ENCODE measurements around the gene LITAFD. TPM values are rescaled to one million over a fixed set of nuclear protein-coding genes. Genes with fewer than 3 reads are reported as not detected.

The LITAFD gene
- total RNA-seq, 1 experiment from 2014 or later, result not detected

- POLR2A ChIA-PET (ENCODE audit: unreplicated experiment), result interaction anchor here (0.6 kb wide), 1 partner anchor 47 kb away, joined by 6 read pairs; no protein-coding TSS in a partner anchor
- no peaks in the 10 kb centered on the region for H3K36me3 ChIP-seq (ENCODE audit: low read depth)
Observed at GRCh38 chr16:8864480-8865110, 17.6 kb upstream of the LITAFD start.

DNA sequence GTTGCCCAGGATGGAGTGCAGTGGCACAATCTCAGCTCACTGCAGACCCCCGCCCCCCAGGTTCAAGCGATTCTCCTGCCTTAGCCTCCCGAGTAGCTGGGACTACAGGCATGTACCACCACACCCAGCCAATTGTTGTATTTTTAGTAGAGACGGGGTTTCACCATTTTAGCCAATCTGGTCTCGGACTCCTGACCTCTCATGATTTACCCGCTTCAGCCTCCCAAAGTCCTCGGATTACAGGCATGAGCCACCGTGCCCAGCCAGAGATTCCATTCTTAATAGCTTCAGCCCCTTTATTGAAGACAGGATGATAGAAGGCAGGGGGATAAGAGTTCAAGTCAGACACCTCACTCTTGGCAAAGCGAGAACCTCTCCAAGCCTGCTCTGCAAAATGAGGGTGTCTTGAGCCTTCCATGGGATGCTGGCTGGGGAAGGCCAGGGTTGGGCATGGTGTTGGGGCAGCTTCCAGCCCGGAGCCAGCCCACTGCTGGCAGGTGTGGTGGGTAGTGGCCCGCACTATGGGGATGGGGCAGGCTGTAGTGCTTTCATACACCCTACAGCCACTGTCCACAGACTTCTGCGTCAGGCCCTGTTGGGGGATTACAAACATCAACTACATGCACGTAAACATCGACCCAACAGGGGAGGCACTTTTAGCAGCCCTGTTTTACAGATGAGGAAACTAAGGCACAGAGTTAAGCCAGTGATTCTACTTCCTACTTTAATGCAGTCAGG is 16.8 kb upstream of the LITAFD start:
- peak overlapping the region; percentile 7; the same call in 1 of the 2 replicates for H3K4me2 ChIP-seq
- intact Hi-C loops (cut with micrococcal nuclease; ENCODE audit: unreplicated experiment), result no loop called here
- no peak overlapping the region for H3K27ac ChIP-seq
- TSS peak; percentile 5 for BruUV-seq (replicated peaks)
- no peaks in the 10 kb centered on the region for H3K27me3 ChIP-seq (ENCODE audit: insufficient read depth, low read depth)
- no peaks in the 10 kb centered on the region for H3K9me3 ChIP-seq (ENCODE audit: insufficient read depth, low read depth)
- peaks cover 16% of the 10 kb centered on the region for H3F3A ChIP-seq (ENCODE audit: insufficient read depth, low read depth)
- no peak for DNase-seq
- POLR2A ChIA-PET (ENCODE audit: unreplicated experiment), result interaction anchor here (0.6 kb wide), 1 partner anchor 46 kb away, joined by 6 read pairs; no protein-coding TSS in a partner anchor
- CTCF ChIA-PET, result interaction anchor here (0.6 to 0.7 kb wide), 2 partner anchors 15 to 19 kb away, joined by 4 read pairs; no protein-coding TSS in a partner anchor
- no peak overlapping the region for H2AFZ ChIP-seq
- no peaks in the 10 kb centered on the region for H3K36me3 ChIP-seq (ENCODE audit: low read depth)
- H3K4me3 ChIP-seq, result no peak overlapping the region
- H4K20me1 ChIP-seq (ENCODE audit: insufficient read depth), result peaks cover 58% of the 10 kb centered on the region
- peaks cover 29% of the 10 kb centered on the region for H3K4me1 ChIP-seq (replicated peaks; ENCODE audit: insufficient read depth)
- no peaks in the 10 kb centered on the region for H3K9me2 ChIP-seq (ENCODE audit: insufficient read depth)
- peaks cover 76% of the 10 kb centered on the region for H3K79me2 ChIP-seq (ENCODE audit: low read depth)
- TF ChIP-seq, protein P1, sequence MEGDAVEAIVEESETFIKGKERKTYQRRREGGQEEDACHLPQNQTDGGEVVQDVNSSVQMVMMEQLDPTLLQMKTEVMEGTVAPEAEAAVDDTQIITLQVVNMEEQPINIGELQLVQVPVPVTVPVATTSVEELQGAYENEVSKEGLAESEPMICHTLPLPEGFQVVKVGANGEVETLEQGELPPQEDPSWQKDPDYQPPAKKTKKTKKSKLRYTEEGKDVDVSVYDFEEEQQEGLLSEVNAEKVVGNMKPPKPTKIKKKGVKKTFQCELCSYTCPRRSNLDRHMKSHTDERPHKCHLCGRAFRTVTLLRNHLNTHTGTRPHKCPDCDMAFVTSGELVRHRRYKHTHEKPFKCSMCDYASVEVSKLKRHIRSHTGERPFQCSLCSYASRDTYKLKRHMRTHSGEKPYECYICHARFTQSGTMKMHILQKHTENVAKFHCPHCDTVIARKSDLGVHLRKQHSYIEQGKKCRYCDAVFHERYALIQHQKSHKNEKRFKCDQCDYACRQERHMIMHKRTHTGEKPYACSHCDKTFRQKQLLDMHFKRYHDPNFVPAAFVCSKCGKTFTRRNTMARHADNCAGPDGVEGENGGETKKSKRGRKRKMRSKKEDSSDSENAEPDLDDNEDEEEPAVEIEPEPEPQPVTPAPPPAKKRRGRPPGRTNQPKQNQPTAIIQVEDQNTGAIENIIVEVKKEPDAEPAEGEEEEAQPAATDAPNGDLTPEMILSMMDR (conservative IDR thresholded peaks at IDR 0.05), result no peak
- TF ChIP-seq EZH2 (IDR thresholded peaks at IDR 0.05; ENCODE audit: low read depth), result no peak

More at GRCh38 chr16:8864480-8865110, 17.6 kb upstream of the LITAFD start:
- intact Hi-C loops (cut with micrococcal nuclease; ENCODE audit: unreplicated experiment), result no loop called here
- CTCF ChIA-PET, result interaction anchor here (0.7 kb wide), 1 partner anchor 16 kb away, joined by 4 read pairs; no protein-coding TSS in a partner anchor
- peaks cover 65% of the 10 kb centered on the region for H4K20me1 ChIP-seq (ENCODE audit: insufficient read depth)
- H3K4me1 ChIP-seq (replicated peaks; ENCODE audit: insufficient read depth), result peaks cover 32% of the 10 kb centered on the region
- DNase-seq, result no peak
- H2AFZ ChIP-seq, result no peak overlapping the region
- H3K9me2 ChIP-seq (ENCODE audit: insufficient read depth), result no peaks in the 10 kb centered on the region
- H3F3A ChIP-seq (ENCODE audit: insufficient read depth, low read depth), result peaks cover 12% of the 10 kb centered on the region; the same call in 1 of the 2 replicates
- H3K4me2 ChIP-seq, result peak overlapping the region; percentile 7; the same call in 1 of the 2 replicates
- TF ChIP-seq, protein P1 (conservative IDR thresholded peaks at IDR 0.05), result no peak
- TF ChIP-seq EZH2 (IDR thresholded peaks at IDR 0.05; ENCODE audit: low read depth), result no peak
- no peaks in the 10 kb centered on the region for H3K27me3 ChIP-seq (ENCODE audit: insufficient read depth, low read depth)
- H3K4me3 ChIP-seq, result no peak overlapping the region
- no peak overlapping the region for H3K27ac ChIP-seq
- BruUV-seq (replicated peaks), result no TSS peak
- H3K79me2 ChIP-seq (ENCODE audit: low read depth), result peaks cover 83% of the 10 kb centered on the region
- H3K9me3 ChIP-seq (ENCODE audit: insufficient read depth, low read depth), result no peaks in the 10 kb centered on the region

DNA sequence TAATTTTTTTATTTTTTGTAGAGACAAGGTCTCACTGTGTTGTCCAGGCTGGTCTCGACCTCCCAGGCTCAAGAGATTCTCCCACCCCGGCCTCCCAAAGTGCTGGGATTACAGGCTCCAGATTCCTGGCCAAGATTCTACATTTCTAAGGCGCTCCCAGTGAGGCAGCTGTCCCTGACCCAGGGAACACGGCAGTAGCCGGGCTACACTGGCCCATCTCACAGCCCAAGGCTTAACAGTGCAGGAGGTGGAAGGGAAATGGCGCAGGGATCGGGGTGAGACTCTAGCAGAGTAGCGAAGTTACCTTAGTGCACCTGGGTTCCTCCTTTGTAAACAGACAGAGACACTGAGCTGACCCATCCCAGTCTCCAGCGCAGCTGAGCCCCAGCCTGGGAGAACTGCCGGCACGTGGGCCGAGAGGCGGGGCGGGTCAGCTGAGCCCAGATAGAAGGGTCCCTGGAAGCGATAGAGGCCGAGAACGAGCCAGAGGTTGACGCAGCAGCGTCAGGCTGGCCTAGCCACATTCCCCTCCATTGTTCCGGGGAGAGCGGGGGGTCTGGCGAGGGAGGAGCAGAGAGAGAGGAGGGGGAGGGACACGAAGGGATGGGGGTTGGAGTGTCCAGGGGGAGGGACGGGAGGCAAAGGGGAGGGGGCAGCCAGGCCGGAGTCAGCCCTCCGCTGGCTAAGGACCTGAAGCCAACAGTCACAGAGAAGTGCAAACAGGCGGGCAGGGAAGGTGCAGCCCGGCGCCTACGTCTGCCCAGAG is 15.8 kb upstream of the LITAFD start:
- POLR2A ChIA-PET (ENCODE audit: unreplicated experiment), result interaction anchor here (0.6 kb wide), 1 partner anchor 14 kb away, joined by 3 read pairs; no protein-coding TSS in a partner anchor
- CTCF ChIA-PET, result interaction anchor here (0.6 kb wide), 1 partner anchor 18 kb away, joined by 4 read pairs; no protein-coding TSS in a partner anchor
- H3K36me3 ChIP-seq (ENCODE audit: low read depth), result no peaks in the 10 kb centered on the region
- no peaks in the 10 kb centered on the region for H3K27me3 ChIP-seq (ENCODE audit: insufficient read depth, low read depth)
- no peak overlapping the region; the same call in 1 of the 2 replicates for H3K4me2 ChIP-seq
- BruUV-seq (replicated peaks), result no TSS peak
- no peaks in the 10 kb centered on the region for H3K9me2 ChIP-seq (ENCODE audit: insufficient read depth)
- peaks cover 49% of the 10 kb centered on the region for H4K20me1 ChIP-seq (ENCODE audit: insufficient read depth)
- no peak overlapping the region for H3K4me3 ChIP-seq
- H3F3A ChIP-seq (ENCODE audit: insufficient read depth, low read depth), result peaks cover 20% of the 10 kb centered on the region
- DNase-seq, result no peak
- H3K9me3 ChIP-seq (ENCODE audit: insufficient read depth, low read depth), result no peaks in the 10 kb centered on the region
- H3K79me2 ChIP-seq (ENCODE audit: low read depth), result peaks cover 69% of the 10 kb centered on the region
- TF ChIP-seq, protein P1 (conservative IDR thresholded peaks at IDR 0.05), result no peak
- TF ChIP-seq EZH2 (IDR thresholded peaks at IDR 0.05; ENCODE audit: low read depth), result no peak
- H3K4me1 ChIP-seq (replicated peaks; ENCODE audit: insufficient read depth), result peaks cover 33% of the 10 kb centered on the region
- H2AFZ ChIP-seq, result no peak overlapping the region
- no peak overlapping the region for H3K27ac ChIP-seq
- intact Hi-C loops (cut with micrococcal nuclease; ENCODE audit: unreplicated experiment), result no loop called here
